ENCODE measurements around the gene MPC2. TPM values are rescaled to one million over a fixed set of nuclear protein-coding genes. Genes with fewer than 3 reads are reported as not detected.

MPC2 gene
- 10 to 100 TPM; 42.5 to 60.4 TPM for total RNA-seq

DNA sequence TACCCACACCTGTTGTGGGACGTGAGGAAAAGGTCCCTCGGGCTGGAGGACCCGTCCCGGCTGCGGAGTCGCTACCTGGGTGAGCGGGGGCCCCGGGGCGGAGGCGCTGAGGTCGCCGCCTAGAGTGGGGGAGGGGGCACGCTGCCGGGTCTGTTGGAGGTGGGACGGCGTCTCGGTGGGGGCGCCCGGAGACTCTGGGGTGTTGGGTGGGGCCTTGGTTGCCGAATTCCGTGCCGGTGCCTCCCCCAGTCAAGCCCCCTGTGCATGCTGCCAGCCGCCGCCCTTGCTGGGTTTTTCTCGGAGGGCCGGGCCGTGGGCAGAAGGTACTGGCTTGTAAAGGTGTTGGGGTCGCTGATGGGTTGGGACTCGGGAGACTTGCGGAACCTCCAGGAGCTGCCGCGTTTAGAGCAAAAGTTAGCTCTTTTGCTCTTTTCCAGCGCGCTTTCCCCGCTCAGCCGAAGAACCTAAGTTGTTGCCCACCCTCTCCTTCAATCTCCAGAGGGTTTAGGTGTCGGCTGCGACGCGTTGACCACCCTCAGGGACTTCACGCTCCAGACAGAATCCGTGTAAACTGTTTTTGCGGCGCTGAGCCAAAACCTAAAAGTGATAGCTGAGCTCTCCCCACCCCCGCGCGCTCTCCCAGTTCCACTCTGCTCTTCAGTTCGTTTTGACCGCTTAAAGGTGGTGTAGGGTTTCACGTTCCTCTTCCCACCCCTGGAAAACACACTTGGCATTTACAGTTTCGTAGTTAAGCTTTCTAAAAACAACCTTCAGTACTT, at the start of gene MPC2:
Gene MPC2, minus strand, starts transcription at position 143 of the 779 bp plus-strand sequence. CDS start 1,231 bp downstream, outside the sequence.
- intact Hi-C loops (cut with DNase I, micrococcal nuclease) = loop anchor here (1.0 to 10.0 kb wide), 16 partner anchors 134 to 1430 kb away; partner anchors contain the start of genes RCSD1 (in 2 of the 2), NME7 (in 1 of the 2), POGK (in 1 of the 2) and POU2F1 (in 1 of the 2)
- DNase-seq (peak; percentile 81), ATAC-seq (peak; percentile 5)
- Mint-ChIP-seq H3K9me3 (ENCODE audit: low read depth) (no peaks in the 10 kb centered on the region), H3K27me3 (no peaks in the 10 kb centered on the region), H3K4me1 (peaks cover 37% of the 10 kb centered on the region), H3K36me3 (ENCODE audit: low read depth) (no peaks in the 10 kb centered on the region), H3K4me3 (peak within 1 kb of the TSS; percentile 89), H3K27ac (peak within 1 kb of the TSS; percentile 97)
- ChIA-PET CTCF (interaction anchor here (0.6 to 1.3 kb wide), 3 partner anchors 8 to 404 kb away, joined by 3 read pairs; no protein-coding TSS in a partner anchor), POLR2A (interaction anchor here (0.8 to 1.4 kb wide), 3 partner anchors 38 to 288 kb away, joined by 3 to 5 read pairs (median 4); no protein-coding TSS in a partner anchor)

GRCh38 chr1:167984886-167985489, 48.1 kb upstream of the MPC2 start:
- Mint-ChIP-seq H3K27ac (no peak overlapping the region), H3K36me3 (ENCODE audit: low read depth) (peaks cover 16% of the 10 kb centered on the region), H3K9me3 (ENCODE audit: low read depth) (no peaks in the 10 kb centered on the region), H3K4me3 (no peak overlapping the region), H3K27me3 (no peaks in the 10 kb centered on the region), H3K4me1 (peaks cover 6% of the 10 kb centered on the region)
- DNase-seq = peak; percentile 36
- POLR2A ChIA-PET = interaction anchor here (0.5 kb wide), 1 partner anchor 9 kb away, joined by 3 read pairs; no protein-coding TSS in a partner anchor
- intact Hi-C loops (cut with DNase I, micrococcal nuclease) = no loop called here
- peak; percentile 16 for ATAC-seq
- CTCF ChIA-PET = interaction anchor here (0.5 kb wide), 2 partner anchors 22 to 1755 kb away, joined by 3 read pairs; no protein-coding TSS in a partner anchor

- no peak overlapping the region for H3K27ac Mint-ChIP-seq
- no peak overlapping the region for H3K4me3 Mint-ChIP-seq
- ATAC-seq (no peak), DNase-seq (no peak)
- H3K27me3 Mint-ChIP-seq = no peaks in the 10 kb centered on the region
- intact Hi-C loops (cut with DNase I, micrococcal nuclease) = no loop called here
- H3K9me3 Mint-ChIP-seq (ENCODE audit: low read depth) = no peaks in the 10 kb centered on the region
- peaks cover 6% of the 10 kb centered on the region for H3K4me1 Mint-ChIP-seq
- ChIA-PET POLR2A (no interaction called here), CTCF (no interaction called here)
- peaks cover 21% of the 10 kb centered on the region for H3K36me3 Mint-ChIP-seq (ENCODE audit: low read depth)
Measured at GRCh38 chr1:167983797-167984420, 47.0 kb upstream of the MPC2 start.

DNA sequence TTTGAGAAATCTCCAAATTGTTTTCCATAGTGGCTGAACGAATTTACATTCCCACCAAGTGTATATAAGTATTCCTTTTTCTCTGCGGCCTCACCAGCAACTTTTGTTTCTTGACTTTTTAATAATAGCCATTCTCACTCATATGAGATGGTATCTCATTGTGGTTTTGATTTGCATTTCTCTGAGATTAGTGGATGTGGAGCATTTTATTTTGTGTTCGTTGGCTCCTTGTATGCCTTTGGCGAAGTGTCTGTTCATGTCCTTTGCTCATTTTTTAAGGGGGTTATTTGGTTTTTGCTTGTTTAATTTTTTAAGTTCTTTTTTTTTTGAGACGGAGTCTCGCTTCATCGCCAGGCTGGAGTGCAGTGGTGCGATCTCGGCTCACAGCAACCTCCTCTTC, 45.1 kb upstream of the MPC2 start:
- CTCF ChIA-PET = interaction anchor here (1.7 kb wide), 1 partner anchor 10 kb away, joined by 3 read pairs; no protein-coding TSS in a partner anchor
- Mint-ChIP-seq H3K9me3 (ENCODE audit: low read depth) (no peaks in the 10 kb centered on the region), H3K27ac (no peak overlapping the region), H3K4me3 (no peak overlapping the region), H3K4me1 (peaks cover 8% of the 10 kb centered on the region), H3K27me3 (no peaks in the 10 kb centered on the region), H3K36me3 (ENCODE audit: low read depth) (peaks cover 30% of the 10 kb centered on the region)
- intact Hi-C loops (cut with DNase I, micrococcal nuclease) = no loop called here
- POLR2A ChIA-PET = no interaction called here
- no peak for ATAC-seq
- DNase-seq = no peak

- H3K27ac Mint-ChIP-seq = no peak overlapping the region
- H3K4me1 Mint-ChIP-seq = peaks cover 6% of the 10 kb centered on the region
- intact Hi-C loops (cut with DNase I, micrococcal nuclease) = no loop called here
- peaks cover 48% of the 10 kb centered on the region for H3K36me3 Mint-ChIP-seq (ENCODE audit: low read depth)
- no peak overlapping the region for H3K4me3 Mint-ChIP-seq
- H3K9me3 Mint-ChIP-seq (ENCODE audit: low read depth) = no peaks in the 10 kb centered on the region
- CTCF ChIA-PET = no interaction called here
- ATAC-seq (no peak), DNase-seq (no peak)
- H3K27me3 Mint-ChIP-seq = no peaks in the 10 kb centered on the region
- POLR2A ChIA-PET = no interaction called here
Measured at GRCh38 chr1:167977245-167977644, 40.4 kb upstream of the MPC2 start.

DNA sequence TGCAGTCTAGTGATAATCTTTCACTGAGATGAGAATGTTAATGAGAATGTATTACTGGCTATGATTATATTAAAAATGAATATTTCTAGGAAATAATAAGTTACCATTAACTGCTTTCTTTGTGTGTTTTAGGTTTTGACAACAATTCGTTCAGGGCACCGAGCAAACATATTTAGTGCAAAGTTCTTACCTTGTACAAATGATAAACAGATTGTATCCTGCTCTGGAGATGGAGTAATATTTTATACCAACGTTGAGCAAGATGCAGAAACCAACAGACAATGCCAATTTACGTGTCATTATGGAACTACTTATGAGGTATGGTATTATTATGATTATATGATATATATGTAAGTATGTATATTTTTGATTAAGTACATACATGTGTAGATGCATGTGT, 37.8 kb upstream of the MPC2 start:
- intact Hi-C loops (cut with DNase I, micrococcal nuclease) = no loop called here
- DNase-seq (no peak), ATAC-seq (no peak)
- H3K36me3 Mint-ChIP-seq (ENCODE audit: low read depth) = peaks cover 34% of the 10 kb centered on the region
- H3K27ac Mint-ChIP-seq = no peak overlapping the region
- H3K27me3 Mint-ChIP-seq = no peaks in the 10 kb centered on the region
- no peaks in the 10 kb centered on the region for H3K9me3 Mint-ChIP-seq (ENCODE audit: low read depth)
- no peak overlapping the region for H3K4me3 Mint-ChIP-seq
- H3K4me1 Mint-ChIP-seq = peaks cover 2% of the 10 kb centered on the region
- ChIA-PET POLR2A (no interaction called here), CTCF (no interaction called here)

- H3K4me1 Mint-ChIP-seq = peaks cover 2% of the 10 kb centered on the region
- DNase-seq (no peak), ATAC-seq (no peak)
- H3K36me3 Mint-ChIP-seq (ENCODE audit: low read depth) = peaks cover 32% of the 10 kb centered on the region
- ChIA-PET POLR2A (no interaction called here), CTCF (no interaction called here)
- no peak overlapping the region for H3K4me3 Mint-ChIP-seq
- no peak overlapping the region for H3K27ac Mint-ChIP-seq
- no peaks in the 10 kb centered on the region for H3K27me3 Mint-ChIP-seq
- intact Hi-C loops (cut with DNase I, micrococcal nuclease) = no loop called here
- no peaks in the 10 kb centered on the region for H3K9me3 Mint-ChIP-seq (ENCODE audit: low read depth)
Measured at GRCh38 chr1:167973832-167974231, 37.0 kb upstream of the MPC2 start.

- Mint-ChIP-seq H3K4me3 (no peak overlapping the region), H3K27ac (no peak overlapping the region), H3K9me3 (ENCODE audit: low read depth) (no peaks in the 10 kb centered on the region), H3K36me3 (ENCODE audit: low read depth) (peaks cover 16% of the 10 kb centered on the region), H3K4me1 (no peaks in the 10 kb centered on the region), H3K27me3 (no peaks in the 10 kb centered on the region)
- POLR2A ChIA-PET = no interaction called here
- ATAC-seq = no peak
- CTCF ChIA-PET = interaction anchor here (1.2 kb wide), 1 partner anchor 109 kb away, joined by 3 read pairs; no protein-coding TSS in a partner anchor
- DNase-seq = no peak
- intact Hi-C loops (cut with DNase I, micrococcal nuclease) = loop anchor here in 1 of 2 experiments (2.0 kb wide), 1 partner anchor 20 kb away; no protein-coding TSS in a partner anchor
Measured at GRCh38 chr1:167968569-167968968, 31.7 kb upstream of the MPC2 start.

- Mint-ChIP-seq H3K9me3 (ENCODE audit: low read depth) (no peaks in the 10 kb centered on the region), H3K27ac (no peak overlapping the region), H3K4me1 (no peaks in the 10 kb centered on the region), H3K4me3 (no peak overlapping the region), H3K27me3 (no peaks in the 10 kb centered on the region), H3K36me3 (ENCODE audit: low read depth) (peaks cover 16% of the 10 kb centered on the region)
- POLR2A ChIA-PET = interaction anchor here (0.7 kb wide), 1 partner anchor 38 kb away, joined by 3 read pairs; no protein-coding TSS in a partner anchor
- ATAC-seq (no peak), DNase-seq (no peak)
- CTCF ChIA-PET = interaction anchor here (0.6 to 1.5 kb wide), 4 partner anchors 10 to 85 kb away, joined by 3 read pairs; no protein-coding TSS in a partner anchor
- intact Hi-C loops (cut with DNase I, micrococcal nuclease) = no loop called here
Measured at GRCh38 chr1:167966050-167966449, 29.2 kb upstream of the MPC2 start.

GRCh38 chr1:167964646-167965045, 27.8 kb upstream of the MPC2 start:
- ChIA-PET CTCF (interaction anchor here (1.1 kb wide), 1 partner anchor 9 kb away, joined by 3 read pairs; no protein-coding TSS in a partner anchor), POLR2A (no interaction called here)
- no peak for DNase-seq
- Mint-ChIP-seq H3K4me3 (no peak overlapping the region), H3K36me3 (ENCODE audit: low read depth) (peaks cover 16% of the 10 kb centered on the region), H3K4me1 (no peaks in the 10 kb centered on the region), H3K27me3 (no peaks in the 10 kb centered on the region), H3K27ac (no peak overlapping the region), H3K9me3 (ENCODE audit: low read depth) (no peaks in the 10 kb centered on the region)
- no peak for ATAC-seq
- intact Hi-C loops (cut with DNase I, micrococcal nuclease) = no loop called here

DNA sequence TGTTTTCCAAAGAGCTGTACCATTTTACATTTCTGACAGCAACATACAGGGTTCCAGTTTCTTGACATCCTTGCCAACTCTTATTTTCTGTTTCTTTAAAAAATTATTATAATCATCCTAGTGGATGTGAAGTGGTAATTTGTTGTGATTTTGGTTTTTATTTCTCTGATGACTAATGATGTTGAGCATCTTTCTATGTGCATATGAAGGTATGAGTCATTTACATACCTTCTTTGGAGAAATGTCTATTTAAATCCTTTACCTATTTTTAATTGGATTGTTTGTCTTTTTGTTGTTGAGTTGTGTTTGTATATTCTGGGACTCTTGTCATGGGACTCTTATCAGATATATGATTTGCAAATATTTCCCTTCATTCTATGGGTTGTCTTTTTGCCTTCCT, 20.8 kb upstream of the MPC2 start:
- no peaks in the 10 kb centered on the region for H3K27me3 Mint-ChIP-seq
- H3K4me1 Mint-ChIP-seq = peaks cover 20% of the 10 kb centered on the region
- CTCF ChIA-PET = interaction anchor here (0.5 kb wide), 1 partner anchor 241 kb away, joined by 3 read pairs; no protein-coding TSS in a partner anchor

More for the DNA sequence above, 20.8 kb upstream of the MPC2 start:
- intact Hi-C loops (cut with DNase I, micrococcal nuclease) = no loop called here
- H3K27ac Mint-ChIP-seq = no peak overlapping the region
- peaks cover 32% of the 10 kb centered on the region for H3K36me3 Mint-ChIP-seq (ENCODE audit: low read depth)
- H3K4me3 Mint-ChIP-seq = no peak overlapping the region
- no peaks in the 10 kb centered on the region for H3K9me3 Mint-ChIP-seq (ENCODE audit: low read depth)
- DNase-seq = no peak
- no peak for ATAC-seq
- POLR2A ChIA-PET = no interaction called here
